ENCODE measurements around the gene MLIP.

The MLIP gene

GRCh38 chr6:54284161-54284860 lies 173.1 kb downstream of the MLIP start:
- no peak for DNase-seq (ENCODE audit: low spot score)

- no peak for DNase-seq (ENCODE audit: low spot score)
These were observed 174.4 kb downstream of the MLIP start for GRCh38 chr6:54285595-54285994.

GRCh38 chr6:54286141-54286540 lies 174.9 kb downstream of the MLIP start:
- no peak for DNase-seq (ENCODE audit: low spot score)

GRCh38 chr6:54288474-54288873 lies 177.2 kb downstream of the MLIP start:
- no peak for DNase-seq (ENCODE audit: low spot score)

- DNase-seq (ENCODE audit: low spot score) = no peak
These were observed 178.2 kb downstream of the MLIP start for GRCh38 chr6:54289426-54289825.

- no peak for DNase-seq (ENCODE audit: low spot score)
These were observed 179.9 kb downstream of the MLIP start for GRCh38 chr6:54291146-54291545.

- no peak for DNase-seq (ENCODE audit: low spot score)
These were observed 180.5 kb downstream of the MLIP start for GRCh38 chr6:54291738-54292137.

GRCh38 chr6:54294965-54295532 lies 183.8 kb downstream of the MLIP start:
- no peak for DNase-seq (ENCODE audit: low spot score)

- DNase-seq (ENCODE audit: low spot score) = no peak
These were observed 188.5 kb downstream of the MLIP start for GRCh38 chr6:54299542-54300269.

GRCh38 chr6:54301770-54302169 lies 190.5 kb downstream of the MLIP start:
- no peak for DNase-seq (ENCODE audit: low spot score)

- no peak for DNase-seq (ENCODE audit: low spot score)
These were observed 196.2 kb downstream of the MLIP start for GRCh38 chr6:54307439-54307910.

GRCh38 chr6:54308289-54308985 lies 197.2 kb downstream of the MLIP start, which contains the start of gene TINAG:
TINAG (plus strand) TSS chr6:54308441; CDS start chr6:54308551, 110 bp downstream.
- no peak for DNase-seq (ENCODE audit: low spot score)

- DNase-seq (ENCODE audit: low spot score) = no peak
These were observed 197.7 kb downstream of the MLIP start for GRCh38 chr6:54308986-54309315.

- no peak for DNase-seq (ENCODE audit: low spot score)
These were observed 199.3 kb downstream of the MLIP start for GRCh38 chr6:54310377-54311152.

- DNase-seq (ENCODE audit: low spot score) = no peak
These were observed 204.4 kb downstream of the MLIP start for GRCh38 chr6:54315656-54316055.
